HG02981 (cell line): ENCODE data around the gene GSTO1.
A peak's percentile ranks its signal among the peaks of the same experiment; 100 is the strongest.
"Not testable (repeated sequence)": the region's sequence is repeated elsewhere in the genome, so short reads cannot be mapped to it uniquely, and the experiment has no call there.

Experiments used
- ATAC-seq: cut with Tn5 transposase; IDR thresholded peaks from one replicate; pipeline ENCODE4 v1.9.1; 2021; ENCODE audit warnings: mild to moderate bottlenecking, moderate library complexity; ENCODE audit not compliant: unreplicated experiment

The GSTO1 gene

DNA sequence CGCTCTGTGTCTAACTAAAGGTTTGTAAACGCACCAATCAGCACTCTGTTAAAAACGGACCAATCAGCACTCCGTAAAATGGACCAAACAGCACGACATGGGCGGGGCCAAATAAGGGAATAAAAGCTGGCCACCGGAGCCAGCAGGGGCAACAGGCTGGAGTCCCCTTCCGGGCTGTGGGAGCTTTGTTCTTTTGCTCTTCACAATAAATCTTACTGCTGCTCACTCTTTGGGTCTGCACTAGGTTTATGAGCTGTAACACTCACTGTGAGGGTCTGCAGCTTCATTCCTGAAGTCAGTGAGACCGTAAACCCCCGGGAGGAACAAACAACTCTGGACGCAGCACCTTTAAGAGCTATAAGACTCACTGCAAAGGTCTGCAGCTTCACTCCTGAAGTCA is 5.8 kb upstream of the GSTO1 start:
- not testable (repeated sequence) for ATAC-seq

DNA sequence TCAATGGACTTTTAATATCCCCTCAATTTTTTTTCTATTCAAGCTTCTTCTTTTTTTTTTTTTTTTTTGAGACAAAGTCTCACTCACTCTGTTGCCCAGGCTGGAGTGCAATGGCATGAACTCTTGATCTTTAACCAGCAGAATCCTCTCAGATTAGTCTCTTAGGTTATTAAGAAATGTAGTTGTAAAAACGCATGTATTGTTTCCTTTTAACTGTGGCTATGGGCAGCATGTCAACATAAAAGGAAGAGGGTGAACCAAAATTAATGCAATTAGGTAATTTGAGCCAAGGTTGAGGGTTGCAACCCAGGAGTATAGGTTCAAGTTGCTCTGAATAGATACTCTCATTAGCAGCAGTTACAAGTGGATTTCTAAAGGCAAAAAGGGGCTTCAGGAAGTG is 4.3 kb upstream of the GSTO1 start:
- ATAC-seq = no peak

DNA sequence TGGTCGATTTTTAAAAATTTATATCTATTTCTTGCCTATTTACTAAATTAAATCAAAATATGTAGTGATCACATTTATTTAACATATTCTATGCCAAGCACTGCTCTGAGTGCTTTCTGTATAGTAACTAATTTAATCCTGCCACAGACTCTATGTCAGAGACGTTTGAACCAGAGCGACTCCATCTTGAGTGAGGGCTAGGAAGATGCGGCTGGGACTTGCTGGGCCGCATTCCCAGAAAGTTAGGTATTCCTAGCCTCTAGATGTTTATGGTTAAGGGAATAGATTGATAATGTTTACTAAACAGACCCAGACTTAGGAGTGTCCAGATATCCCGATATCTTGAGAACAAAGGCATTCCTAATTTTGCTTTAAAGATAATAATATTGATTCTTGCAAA is 3.2 kb upstream of the GSTO1 start:
- no peak for ATAC-seq

DNA sequence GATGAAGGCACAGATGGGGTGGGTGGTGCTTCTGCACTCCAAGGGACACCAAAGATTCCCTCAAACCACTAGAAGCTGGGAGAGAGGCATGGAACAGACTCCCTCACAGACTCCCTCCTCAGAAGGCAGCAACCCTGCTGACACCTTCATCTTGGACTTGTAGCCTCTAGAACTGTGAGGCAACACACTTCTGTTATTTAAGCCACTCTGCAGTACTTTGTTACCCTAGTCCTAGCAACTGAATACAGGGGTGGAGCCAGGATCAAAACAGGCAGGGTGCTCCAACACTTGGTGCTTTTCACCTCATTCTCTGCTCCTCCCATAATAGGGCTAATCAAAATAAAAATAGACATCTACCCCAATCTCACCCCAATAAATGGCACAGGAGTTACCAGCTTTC is 2.3 kb upstream of the GSTO1 start:
- no peak for ATAC-seq

DNA sequence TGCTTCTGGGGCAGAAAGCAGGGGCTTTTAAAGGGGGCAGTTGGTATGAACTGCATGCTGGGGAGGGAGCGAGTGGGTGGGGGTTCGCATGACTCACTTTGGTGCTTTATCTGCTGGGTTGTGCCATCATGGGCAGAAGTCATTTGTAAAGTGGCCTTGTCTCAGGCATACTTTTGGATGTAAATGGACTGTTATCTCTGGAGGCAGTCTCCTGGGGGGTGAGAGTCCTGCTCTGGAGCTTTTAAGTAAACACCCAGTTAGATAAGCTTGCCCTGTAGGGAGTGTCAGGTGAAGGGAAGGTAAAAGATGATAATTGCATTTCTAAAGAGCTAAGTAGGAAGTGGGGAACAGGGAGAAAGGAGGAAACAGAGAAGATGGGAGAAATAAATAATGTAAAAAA is 1.6 kb upstream of the GSTO1 start:
- no peak for ATAC-seq

DNA sequence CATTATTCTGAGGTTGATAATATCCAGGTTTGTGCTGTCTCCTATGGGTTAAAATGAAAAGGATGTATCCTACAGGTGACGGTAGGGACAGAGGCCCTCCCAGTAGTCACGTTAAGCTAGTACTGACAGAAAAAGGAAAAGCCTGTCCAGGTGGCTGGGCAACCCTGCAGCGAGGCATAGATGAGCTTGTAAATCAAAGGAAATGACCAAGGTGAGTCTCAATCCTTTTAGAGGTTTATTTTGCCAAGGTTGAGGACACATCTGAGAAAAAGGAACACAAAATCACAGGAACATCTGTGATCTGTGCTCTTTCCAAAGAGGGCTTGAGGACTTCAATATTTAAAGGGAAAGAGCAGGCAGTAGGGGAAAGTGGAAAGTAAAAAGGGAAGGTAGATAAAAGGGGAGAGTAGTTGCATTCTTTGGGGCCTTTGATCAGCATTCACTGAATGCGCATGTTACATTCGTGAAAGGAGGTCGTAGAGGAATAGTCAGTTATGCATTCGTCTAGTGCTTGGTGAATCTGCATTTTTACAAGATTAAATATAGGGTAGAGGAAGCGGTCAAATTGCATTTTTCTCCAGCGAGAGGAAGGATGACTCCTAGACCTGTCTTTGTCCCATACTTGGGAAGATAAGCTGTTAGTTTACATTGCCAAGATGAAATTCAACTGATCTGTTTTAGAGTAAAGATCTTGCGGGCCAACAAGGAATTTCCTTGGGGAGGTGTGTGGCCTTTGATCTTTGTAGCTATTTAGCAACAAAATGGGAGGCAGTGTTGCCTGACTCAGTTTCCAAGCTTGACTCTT is 884 bp upstream of the GSTO1 start:
- ATAC-seq = no peak

DNA sequence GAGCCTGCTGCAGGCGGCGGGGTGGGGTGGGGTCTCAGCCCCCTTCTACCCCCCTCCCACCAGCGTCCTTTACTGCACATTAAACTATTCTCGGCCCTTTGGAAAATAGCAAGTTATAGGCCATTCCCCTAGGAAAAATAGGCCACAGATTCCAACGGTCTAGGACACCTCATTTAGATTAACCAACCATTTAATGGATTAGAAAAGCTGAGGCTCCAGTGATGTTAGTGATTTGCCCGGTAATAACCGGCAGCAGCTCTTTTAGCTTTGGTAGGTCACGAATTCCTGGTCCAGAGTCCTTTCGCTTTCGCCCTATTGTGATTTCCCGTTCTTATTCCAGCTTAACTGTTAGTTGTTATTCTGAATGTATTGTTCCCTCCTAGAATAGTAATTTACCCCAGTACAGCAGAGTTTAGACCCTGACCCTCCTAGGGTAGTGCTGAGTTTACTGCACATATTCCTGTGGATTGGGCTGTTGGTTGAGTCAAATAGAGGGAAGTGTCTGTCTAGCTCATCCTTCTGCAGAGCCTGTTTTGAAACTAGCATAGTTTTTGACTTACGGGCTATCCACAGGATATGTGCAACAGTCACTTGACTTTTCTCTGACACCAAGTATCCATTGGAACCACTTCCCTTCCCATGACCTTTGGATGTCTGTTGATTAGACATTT is 754 bp downstream of the GSTO1 start:
- ATAC-seq = no peak

DNA sequence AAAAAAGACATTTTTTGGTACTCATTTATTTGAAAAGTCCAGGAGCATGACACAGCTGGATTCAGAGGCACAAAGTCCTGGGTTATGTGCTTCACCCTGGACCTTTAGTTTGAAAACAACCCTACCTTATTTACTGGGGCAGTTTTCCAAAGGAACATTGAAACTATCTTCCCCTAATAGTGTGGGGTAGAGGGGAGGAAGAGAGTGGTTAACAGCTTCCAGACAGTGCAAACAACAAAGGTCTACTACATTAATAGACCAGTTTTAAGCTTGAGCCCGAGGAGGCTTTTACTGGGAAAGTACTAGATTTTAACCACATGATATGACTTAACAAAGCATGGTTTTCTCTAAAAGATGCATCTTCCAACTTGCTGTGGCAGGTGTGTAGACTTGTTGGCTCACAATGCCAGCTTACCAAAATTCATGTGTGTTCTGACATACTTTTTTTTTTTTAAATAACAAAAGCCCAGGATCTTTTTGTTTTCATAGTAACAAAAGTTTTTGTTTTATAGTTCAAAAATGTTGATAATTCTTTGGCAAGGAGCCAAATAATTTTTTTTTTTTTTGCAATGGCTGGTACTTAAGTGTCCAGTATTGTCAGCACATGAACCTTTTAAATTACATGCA is 1.8 kb downstream of the GSTO1 start:
- ATAC-seq = no peak

DNA sequence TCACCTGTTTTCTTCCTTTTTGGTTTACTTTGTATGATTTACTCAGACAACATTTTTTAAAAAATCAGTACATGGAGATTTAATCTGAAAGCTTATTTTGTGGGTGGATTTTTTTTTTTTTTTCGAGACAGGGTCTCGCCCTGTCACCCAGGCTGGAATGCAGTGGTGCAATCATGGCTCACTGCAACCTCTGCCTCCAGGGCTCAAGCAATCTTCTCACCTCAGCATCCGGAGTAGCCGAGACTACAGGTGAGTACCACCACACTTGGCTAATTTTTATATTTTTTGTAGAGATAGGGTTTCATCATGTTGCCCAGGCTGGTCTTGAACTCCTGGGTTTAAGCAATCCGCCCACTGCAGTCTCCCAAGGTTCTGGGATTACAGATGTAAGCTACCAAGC is 2.5 kb downstream of the GSTO1 start:
- no peak for ATAC-seq

DNA sequence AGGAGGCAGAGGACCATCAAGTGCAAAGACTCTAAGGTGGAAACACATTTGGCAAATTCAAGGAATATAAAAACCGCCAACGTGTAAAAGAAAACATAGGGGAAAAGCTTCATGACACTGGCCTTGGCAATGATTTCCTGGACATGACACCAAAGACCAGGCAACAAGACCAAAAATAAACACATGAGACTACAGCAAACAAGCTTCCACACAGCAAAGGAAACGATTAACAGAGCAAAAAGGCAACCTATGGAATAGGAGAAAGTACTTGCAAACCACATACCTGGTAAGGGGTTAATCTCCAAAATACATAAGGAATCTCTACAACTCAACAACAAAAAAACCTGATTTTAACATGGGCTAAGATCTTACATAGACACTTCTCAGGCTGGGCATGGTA is 3.5 kb downstream of the GSTO1 start:
- no peak for ATAC-seq

DNA sequence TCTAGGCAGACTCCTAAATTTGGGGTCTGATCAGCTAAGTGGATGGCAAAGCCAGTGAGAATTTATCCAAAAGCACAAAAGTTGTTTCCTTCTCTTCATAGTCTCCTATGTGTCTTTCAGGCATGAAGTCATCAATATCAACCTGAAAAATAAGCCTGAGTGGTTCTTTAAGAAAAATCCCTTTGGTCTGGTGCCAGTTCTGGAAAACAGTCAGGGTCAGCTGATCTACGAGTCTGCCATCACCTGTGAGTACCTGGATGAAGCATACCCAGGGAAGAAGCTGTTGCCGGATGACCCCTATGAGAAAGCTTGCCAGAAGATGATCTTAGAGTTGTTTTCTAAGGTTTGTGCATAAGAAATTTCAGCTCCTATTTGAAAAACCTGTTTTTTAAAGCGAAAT is 4.8 kb downstream of the GSTO1 start:
- no peak for ATAC-seq

DNA sequence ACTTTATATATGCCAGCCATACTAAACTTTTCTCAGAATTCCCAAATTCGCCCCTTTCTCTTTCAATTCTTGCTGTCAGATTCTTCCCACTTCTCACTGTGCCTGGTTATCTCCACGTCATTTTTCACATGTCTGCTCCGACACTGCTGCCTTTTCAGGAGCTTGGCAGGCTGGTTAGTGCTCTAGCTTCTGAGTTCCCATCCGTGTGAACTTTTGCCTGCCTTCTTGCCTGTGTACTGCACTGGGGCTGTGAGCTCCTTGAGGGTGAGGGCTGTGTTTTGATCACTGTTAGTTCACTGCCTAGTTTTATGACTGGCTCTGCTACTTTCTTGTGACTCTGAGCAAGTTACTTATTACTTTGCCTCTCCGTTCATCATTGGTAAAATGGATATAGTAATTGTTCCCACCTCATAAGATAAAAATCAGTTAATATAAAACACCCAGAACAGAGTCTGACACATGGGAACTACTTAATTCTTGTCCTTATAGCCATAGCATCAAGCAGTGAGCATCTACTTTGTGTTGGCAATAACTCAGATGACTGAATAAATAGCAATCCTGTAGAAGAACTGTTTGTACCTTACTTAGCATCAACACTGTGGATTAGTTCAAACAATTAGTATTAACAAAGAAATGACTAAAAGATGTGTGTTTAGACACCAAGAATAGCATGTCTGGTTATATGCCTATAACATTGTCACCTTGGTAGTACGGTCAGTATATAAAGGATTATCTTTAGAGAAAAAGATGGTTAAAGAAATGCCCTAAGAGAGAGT is 5.5 kb downstream of the GSTO1 start:
- ATAC-seq = no peak

DNA sequence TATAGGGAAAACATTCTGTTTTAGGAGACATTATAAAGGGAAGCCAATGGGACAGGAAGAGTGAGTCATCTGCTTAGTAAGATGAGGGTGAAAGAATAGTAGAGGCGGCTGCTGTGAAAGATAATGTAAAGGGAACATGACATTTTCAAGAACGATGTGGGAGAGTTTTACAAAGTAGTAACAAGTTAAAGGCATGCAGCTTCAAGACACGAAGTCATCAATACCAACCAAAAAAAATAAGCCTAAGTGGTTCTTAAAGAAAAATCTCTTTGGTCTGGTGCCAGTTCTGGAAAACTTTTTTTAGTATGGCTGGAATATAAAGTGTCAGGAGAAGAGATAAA is 6.1 kb downstream of the GSTO1 start:
- ATAC-seq = no peak

DNA sequence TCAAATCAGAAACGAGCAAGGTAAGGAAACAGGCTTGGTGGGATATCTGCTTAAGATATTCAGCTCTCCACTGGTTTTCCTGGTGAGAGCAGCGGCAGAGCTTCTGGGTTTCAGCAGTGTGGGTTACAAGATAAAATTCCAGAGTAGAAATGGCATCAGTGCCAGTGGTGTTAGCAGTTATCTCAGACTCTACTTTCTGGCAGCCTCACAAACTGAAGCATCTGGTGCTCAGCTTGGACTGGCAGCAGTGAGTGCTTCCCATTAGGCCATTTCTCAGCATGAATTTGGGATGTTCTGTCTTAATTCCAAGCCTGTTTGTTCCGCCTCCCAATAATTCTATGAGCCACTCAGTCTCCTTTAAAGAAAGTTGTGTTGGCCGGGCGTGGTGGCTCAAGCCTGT is 7.4 kb downstream of the GSTO1 start:
- ATAC-seq = no peak

DNA sequence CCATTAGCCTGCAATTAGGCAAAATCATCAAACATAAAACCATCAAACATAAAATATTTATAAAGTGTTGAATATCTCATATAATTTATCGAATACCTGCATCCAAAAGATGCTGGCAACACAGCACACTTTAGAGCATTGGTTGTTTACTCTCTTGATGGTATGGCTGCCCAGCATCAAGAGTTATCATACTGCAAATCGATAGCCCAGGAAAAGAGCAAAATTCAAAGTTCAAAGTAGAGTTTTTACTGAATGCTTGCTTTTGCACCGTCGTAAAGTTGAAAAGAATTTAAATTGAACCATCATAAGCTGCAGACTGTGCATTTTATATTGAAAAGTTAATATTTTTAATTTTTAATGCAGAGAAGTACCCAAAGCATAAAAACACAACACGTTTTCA is 10.1 kb downstream of the GSTO1 start:
- no peak for ATAC-seq

DNA sequence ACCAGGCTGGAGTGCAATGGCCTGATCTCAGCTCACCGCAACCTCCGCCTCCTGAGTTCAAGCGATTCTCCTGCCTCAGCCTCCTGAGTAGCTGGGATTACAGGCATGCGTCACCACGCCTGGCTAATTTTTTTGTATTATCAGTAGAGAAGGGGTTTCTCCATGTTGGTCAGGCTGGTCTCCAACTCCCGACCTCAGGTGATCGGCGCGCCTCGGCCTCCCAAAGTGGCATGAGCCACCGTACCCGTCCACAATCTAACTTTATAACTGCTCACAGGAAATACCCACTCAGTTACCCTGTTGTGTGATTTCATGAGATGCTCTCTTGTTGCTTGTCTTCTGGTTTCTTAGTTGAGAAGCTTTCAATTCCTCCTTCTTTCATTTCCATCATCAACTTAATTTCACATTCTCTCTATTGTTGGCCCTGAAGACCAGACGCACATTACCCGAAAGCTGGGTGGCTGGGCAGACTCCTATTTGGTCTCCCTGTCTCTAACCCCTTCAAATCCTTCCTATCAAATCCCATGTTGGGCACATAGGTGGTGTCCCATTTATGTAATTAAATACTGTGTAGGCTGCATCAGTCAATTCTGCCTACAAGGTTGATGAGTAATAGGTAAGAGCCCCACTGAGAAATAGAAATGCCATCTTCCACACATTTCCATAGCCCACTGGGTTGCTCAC is 13.2 kb downstream of the GSTO1 start:
- ATAC-seq = no peak

DNA sequence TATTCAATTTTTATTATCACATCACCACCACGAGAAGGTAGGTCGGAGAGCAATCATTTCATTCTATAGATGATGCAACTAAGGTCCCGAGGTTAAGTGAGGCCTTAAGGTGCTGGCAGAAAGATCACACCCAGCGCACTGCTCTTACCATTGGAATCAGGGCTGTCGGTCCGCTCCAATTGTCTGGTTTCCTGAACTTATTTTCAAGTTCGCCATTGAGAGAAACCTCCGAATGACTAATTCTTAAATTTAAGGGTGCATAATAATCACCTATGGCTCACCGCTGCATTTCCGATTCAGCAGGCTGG is 13.7 kb downstream of the GSTO1 start:
- ATAC-seq = no peak

DNA sequence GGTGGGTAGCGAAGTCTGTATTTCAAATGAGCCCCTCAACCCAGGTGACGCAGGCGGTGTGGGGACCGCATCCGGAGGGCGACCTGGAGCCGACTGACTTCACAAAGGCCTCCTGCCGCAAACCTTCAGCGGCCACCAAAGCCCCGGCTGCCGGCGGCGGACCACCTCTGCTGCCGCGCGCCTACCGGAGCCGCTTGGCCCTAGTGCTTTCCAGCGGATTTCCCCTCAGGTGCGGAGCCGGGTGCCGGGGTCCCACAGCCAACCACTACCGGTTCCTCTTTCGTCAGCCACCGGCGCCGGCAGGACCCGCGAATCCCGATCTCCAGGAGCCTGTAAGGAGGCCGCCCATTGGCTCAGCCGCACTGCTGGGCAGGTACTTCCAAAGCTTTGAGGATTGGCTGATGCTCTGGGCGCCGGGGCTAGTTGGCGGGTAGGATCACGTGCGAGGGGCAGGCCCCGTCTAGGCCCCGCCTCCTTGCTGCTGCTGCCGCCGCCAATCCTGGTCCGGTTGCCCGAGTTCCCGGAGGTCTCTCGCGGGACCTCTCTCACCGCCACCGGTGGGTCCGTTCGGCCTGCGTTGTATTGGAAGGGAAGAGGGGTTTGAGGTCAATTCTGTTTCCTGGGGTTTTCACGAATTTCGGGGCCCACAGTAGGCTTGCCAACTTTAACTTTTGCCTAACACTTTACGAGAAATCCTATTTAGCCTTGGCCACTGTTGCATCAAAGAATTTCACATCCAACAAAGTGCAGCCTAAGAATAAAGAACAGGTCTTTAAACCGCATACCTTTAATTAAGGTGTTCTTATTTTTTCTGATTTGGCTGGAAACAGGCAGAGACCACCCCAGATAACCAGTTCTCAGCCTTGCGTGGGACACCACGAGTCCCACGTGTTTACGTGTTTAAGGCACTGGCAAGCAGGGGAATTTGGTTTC is 14.3 kb downstream of the GSTO1 start, which contains the start of gene GSTO2:
Gene GSTO2 (plus strand): TSS at position 472 of the 933 bp plus-strand sequence. CDS start 5,732 bp downstream, outside the sequence.
- ATAC-seq = peak; percentile 99

DNA sequence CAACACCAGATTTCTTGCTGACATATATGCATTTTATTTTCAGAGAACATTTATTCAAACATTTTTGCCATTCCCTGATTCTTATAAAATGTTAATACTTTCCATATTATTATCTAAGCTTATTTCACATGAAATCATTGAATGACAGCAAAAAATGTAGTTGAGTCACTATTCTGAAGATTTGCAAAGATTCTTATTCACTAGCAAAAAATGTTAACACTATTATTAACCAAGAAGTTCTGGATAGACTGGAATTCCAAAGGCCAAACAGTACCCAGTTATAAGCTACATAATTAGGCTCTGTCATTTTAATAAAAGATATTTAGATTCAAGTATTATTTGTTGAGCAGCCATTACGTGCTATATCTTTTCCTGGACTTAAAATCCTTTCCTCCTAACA is 18.6 kb downstream of the GSTO1 start:
- no peak for ATAC-seq
